Measurements from ENCODE around the gene DENND4A. TPM values are rescaled to one million over a fixed set of nuclear protein-coding genes. Genes with fewer than 3 reads are reported as not detected.

Gene DENND4A
- total RNA-seq, 1 donor, result 37.6 TPM

GRCh38 chr15:65766422-65767263 lies 25.4 kb downstream of the DENND4A start:
- DNase-seq (ENCODE audit: low read depth), result peak; percentile 82

GRCh38 chr15:65765106-65765505 lies 27.0 kb downstream of the DENND4A start:
- DNase-seq (ENCODE audit: low read depth), result no peak
- no peak overlapping the region for H3K4me3 ChIP-seq (ENCODE audit: low read depth, low read length)
- no peak for TF ChIP-seq CTCF (IDR thresholded peaks at IDR 0.05; ENCODE audit: insufficient read depth, low read depth, low read length)

More at GRCh38 chr15:65766422-65767263, 25.4 kb downstream of the DENND4A start:
- TF ChIP-seq CTCF (IDR thresholded peaks at IDR 0.05; ENCODE audit: insufficient read depth, low read depth, low read length), result no peak
- H3K4me3 ChIP-seq (ENCODE audit: low read depth, low read length), result no peak overlapping the region

DNA sequence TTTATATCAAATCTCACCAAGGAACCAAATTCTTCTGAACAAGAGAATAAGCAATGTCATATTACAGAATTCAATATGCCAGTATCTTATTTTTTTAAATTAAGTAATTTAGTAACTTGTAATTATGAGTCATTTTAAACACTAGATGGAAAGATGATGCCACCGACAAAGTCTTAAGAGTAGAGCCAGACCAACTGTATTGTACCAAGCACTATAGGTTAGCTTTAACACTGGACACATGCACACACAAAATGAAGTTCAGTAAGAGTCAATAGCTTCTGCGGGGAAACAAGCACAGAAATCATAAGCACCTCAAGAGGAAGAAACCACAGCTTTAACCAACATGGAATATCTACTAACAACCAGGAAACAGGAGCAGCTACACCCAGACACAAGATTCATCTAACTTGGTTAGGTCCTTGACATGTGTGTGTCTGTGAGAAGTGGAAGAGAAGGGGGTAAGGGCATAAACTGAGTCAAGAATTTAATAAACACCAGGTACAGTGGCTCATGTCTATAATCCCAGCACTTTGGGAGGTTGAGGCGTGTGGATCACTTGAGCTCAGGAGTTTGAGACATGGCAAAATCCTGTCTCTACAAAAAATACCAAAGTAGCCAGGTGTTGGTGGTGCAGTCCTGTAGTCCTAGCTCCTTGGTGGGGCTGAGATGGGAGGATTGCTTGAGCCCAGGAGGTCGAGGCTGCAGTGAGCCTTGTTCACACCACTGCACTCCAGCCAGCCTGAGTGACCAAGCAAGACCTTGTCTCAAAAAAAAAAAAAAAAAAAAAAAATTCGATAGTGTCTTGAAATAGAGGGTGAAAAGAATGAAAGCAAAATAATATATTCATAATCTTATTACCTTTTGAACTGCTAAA lies 28.9 kb downstream of the DENND4A start:
- no peak for TF ChIP-seq CTCF (IDR thresholded peaks at IDR 0.05; ENCODE audit: insufficient read depth, low read depth, low read length)
- no peak for DNase-seq (ENCODE audit: low read depth)
- no peak overlapping the region for H3K4me3 ChIP-seq (ENCODE audit: low read depth, low read length)

DNA sequence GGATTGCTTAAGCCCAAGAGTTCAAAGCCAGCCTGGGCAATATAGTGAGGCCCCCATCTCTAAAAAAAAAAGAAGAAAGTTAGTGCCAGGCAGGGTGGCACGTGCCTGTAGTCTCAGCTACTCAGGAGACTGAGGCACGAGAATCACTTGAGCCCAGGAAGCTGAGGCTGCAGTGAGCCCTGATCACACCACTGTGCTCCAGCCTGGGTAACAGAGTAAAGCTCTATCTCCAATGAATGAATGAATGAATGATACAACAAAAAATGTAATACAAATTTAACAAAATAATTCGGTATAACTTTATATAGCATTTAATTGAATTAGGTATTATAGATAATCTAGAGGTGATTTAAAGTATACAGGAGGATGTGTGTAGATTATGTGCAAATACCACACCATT lies 29.7 kb downstream of the DENND4A start:
- DNase-seq (ENCODE audit: low read depth), result no peak
- TF ChIP-seq CTCF (IDR thresholded peaks at IDR 0.05; ENCODE audit: insufficient read depth, low read depth, low read length), result no peak

DNA sequence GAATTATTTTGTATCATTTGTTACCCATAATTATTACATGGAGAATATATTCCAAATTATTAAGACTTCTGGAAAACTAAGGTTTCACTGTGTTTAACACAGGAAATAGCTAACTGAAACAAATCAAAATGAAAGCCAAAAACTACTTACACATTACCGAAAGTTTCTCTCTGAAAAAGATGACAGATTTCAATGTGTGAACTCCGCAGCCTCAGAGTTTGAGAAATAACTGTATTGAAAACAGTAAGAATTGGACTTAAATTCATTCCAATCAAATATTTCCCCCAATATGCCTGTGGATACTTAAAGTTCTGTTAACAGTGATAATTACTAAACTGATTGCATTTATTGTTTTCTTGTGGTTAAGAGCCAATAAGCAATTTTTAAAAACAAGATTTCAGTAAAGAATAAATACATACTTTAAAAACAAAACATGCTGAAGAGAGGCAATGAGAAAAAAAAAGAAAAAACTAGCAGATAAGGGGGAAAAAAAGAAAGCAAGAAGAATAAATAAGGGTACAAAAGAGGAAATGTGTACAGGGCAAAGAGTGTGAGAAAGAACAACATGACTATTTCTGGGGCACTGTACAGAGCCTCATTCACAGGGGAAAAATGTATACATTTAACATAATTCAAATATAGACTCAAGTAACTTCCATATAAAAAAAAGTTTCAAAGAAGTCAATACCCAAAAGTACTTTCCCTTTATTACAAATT lies 30.7 kb downstream of the DENND4A start:
- DNase-seq (ENCODE audit: low read depth), result no peak
- TF ChIP-seq CTCF (IDR thresholded peaks at IDR 0.05; ENCODE audit: insufficient read depth, low read depth, low read length), result no peak
- H3K4me3 ChIP-seq (ENCODE audit: low read depth, low read length), result no peak overlapping the region

More for the DNA sequence above, 29.7 kb downstream of the DENND4A start:
- no peak overlapping the region for H3K4me3 ChIP-seq (ENCODE audit: low read depth, low read length)

GRCh38 chr15:65759441-65759840 lies 32.7 kb downstream of the DENND4A start:
- no peak for DNase-seq (ENCODE audit: low read depth)
- H3K4me3 ChIP-seq (ENCODE audit: low read depth, low read length), result no peak overlapping the region
- no peak for TF ChIP-seq CTCF (IDR thresholded peaks at IDR 0.05; ENCODE audit: insufficient read depth, low read depth, low read length)
